Activated CD4-positive, alpha-beta T cell treated with anti-CD3 and anti-CD28 coated beads, Interleukin-2, Interleukin-6, amounts not matched to agents 100 ng/mL and 50 ng/mL, durations not matched to agents 16 hours and 8 hours (primary cell): ENCODE data around the gene GRXCR2.

Experiments used
- DNase-seq: peaks from one replicate; pipeline ENCODE4 v3.0.0-alpha.2; 2020

GRXCR2 gene

GRCh38 chr5:145834917-145835847 is 37.6 kb downstream of the GRXCR2 start, which contains the start of gene PRELID2:
PRELID2 (minus strand) TSS chr5:145835342; CDS start chr5:145835251, 91 bp downstream.
- peak; percentile 76 for DNase-seq

DNA sequence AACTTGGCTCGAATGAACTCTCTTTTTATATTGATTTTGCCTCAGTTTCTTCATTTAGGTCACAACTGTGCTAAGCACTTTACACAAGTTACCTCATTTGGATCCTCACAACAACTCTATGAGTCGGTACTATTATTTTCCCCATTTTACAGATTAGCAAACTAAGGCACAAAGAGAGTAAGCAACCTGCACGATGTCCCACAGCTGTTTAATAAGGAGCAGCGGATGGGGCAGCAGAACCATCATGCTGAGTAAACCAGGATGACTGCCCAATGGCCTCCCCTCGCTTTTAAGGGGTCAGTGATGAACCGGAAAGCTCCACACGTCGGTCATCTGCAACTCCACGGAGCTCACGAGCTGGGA is 38.3 kb downstream of the GRXCR2 start:
- no peak for DNase-seq

DNA sequence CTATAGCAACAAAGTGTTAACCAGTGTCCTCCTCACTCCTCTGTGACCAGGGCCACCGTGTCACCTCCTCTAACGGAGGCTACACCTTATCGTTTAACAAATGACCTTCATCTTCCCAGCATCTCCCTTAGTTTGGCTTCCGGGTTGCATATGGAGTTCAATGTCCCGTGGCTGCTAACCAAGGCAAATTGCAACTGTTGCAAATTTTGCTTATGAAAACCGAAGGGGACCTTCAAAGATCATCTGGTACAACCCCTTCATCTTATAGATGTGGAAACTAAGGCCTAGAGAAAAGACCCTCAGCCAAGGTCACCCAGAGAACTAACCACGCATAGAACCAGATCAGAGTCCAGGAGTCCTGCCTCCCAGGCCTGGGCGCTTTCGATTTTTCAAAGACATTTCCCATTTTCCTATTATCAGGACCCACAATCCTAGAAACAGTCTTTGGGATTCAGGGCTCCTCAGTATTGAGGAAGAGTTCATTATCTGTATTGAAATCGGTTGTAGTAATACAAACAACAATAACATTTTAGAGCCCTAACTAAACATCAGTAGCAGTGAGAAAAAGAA is 39.1 kb downstream of the GRXCR2 start:
- no peak for DNase-seq

- DNase-seq, result no peak
These were observed 42.2 kb downstream of the GRXCR2 start for GRCh38 chr5:145830594-145830993.

DNA sequence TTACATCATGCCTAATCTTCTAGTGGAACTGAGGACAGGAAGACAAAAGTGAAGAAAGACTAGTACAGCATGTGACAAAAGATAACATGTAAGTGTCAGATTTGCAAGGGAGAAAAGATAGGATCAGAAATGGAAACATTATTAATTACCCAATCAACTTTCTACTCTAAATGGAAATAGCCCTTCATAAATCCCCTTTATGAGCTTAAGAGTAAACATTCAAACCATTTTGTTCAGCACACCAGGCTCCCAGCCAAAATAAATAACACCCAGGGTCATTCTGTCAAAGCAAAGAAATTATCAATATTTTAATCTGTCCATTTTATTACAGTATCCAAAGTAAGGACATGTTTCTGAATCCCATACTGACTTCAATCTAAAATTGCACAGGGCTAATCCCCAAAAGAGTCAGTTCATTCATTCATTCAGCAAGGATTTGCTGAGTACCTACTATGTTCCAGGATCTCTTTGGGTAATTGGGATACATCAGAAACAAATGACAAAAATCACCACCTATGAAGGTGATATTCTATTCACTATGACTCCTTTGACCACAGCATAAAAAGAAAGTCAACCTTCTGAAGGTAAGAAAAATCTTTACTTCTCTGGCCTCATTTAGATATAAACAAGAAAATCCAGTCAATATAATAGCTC is 43.0 kb downstream of the GRXCR2 start:
- DNase-seq, result no peak

- DNase-seq, result no peak
These were observed 45.7 kb downstream of the GRXCR2 start for GRCh38 chr5:145826895-145827674.

DNA sequence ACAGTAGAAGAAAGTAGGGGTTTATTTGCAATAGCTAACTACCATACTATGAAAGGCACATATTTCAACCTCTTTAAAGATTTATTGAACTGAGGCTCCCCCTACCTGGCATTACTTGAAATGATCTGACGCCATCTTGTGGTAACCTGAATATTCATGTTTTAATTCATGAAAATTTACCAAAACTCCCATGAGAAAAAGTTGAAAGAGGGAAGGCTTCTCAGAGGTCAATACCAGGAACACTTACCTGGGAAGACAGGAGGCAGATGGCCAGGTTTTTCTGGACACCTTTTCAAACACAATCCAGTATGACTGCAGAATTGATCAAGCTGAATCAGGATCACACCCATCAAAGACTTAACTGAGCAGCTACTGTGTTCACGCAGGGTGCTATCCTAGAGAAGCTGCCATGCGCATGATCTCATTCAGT is 47.0 kb downstream of the GRXCR2 start:
- peak; percentile 58 for DNase-seq

- DNase-seq, result no peak
These were observed 48.8 kb downstream of the GRXCR2 start for GRCh38 chr5:145824040-145824439.

DNA sequence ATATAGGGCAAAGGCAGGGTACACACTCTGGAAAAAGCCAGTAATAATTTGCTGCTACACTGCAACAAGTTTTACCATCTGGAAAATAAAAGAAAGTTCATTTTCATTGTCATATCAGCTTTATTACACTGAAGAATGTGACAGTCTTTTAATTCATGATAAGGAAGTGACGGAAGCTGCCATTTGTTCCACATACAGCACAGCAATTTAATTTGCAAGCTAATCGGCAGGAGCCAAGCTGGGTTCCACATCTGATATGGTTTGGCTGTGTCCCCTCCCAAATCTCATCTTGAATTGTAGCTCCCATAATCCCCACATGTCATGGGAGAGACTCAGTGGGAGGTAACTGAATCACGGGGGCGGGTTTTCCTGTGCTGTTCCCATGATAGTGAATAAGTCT is 54.2 kb downstream of the GRXCR2 start:
- no peak for DNase-seq

- no peak for DNase-seq
These were observed 59.9 kb downstream of the GRXCR2 start for GRCh38 chr5:145812877-145813276.

DNA sequence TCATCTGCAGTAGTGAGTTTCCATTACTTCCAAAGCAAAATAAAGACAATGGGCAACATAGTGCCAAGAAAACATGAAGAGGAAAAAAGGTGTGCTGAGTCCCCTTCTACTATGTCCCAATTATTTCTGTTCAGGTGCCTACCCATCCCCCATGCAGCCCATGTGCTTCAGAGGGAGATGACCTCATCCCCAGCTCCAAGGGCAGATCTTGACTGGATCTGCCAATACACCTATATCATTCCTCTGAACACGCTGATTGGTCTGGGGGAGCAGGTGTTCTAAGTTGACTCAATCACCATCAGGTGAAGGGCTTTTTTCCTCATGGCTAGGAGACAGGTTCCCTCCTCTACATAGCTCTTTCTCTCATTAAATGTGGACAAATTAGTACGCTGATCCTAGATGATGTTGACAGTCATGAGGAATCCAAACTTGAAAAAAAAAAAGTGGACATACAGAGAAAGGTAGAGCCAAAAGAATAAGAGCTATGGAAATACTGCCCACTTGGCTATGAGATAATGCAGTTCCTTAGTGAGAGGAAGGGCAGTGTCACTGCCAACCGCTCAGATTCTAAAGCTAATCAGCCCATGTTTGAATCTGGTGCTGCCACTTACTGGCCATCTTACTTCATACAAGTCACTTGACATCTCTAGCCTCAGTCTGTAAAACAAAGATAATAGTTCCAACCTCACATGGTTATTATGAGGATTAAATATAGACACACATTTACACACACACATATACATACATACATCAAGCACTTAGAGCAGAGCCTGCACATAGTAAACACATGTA is 60.8 kb downstream of the GRXCR2 start:
- no peak for DNase-seq
